ENCODE measurements around the gene CNOT4. TPM values are rescaled to one million over a fixed set of nuclear protein-coding genes. Genes with fewer than 3 reads are reported as not detected.

The CNOT4 gene
- total and polyA plus RNA-seq, 3 donors from 2014 or later, result 38.2 to 56.7 (median 53.2) TPM

- TF ChIP-seq POLR2A (IDR thresholded peaks at IDR 0.05), result no peak
- TF ChIP-seq, protein P1, sequence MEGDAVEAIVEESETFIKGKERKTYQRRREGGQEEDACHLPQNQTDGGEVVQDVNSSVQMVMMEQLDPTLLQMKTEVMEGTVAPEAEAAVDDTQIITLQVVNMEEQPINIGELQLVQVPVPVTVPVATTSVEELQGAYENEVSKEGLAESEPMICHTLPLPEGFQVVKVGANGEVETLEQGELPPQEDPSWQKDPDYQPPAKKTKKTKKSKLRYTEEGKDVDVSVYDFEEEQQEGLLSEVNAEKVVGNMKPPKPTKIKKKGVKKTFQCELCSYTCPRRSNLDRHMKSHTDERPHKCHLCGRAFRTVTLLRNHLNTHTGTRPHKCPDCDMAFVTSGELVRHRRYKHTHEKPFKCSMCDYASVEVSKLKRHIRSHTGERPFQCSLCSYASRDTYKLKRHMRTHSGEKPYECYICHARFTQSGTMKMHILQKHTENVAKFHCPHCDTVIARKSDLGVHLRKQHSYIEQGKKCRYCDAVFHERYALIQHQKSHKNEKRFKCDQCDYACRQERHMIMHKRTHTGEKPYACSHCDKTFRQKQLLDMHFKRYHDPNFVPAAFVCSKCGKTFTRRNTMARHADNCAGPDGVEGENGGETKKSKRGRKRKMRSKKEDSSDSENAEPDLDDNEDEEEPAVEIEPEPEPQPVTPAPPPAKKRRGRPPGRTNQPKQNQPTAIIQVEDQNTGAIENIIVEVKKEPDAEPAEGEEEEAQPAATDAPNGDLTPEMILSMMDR (IDR thresholded peaks at IDR 0.05), result no peak
- intact Hi-C loops (cut with DNase I; ENCODE audit: low total_unique reads), result no loop called here
- H3K4me3 ChIP-seq, result no peak overlapping the region
- DNase-seq, result no peak
- H3K27ac ChIP-seq, result no peak overlapping the region
- H3K27me3 ChIP-seq, result no peaks in the 10 kb centered on the region
- H3K36me3 ChIP-seq (ENCODE audit: low read depth, missing control alignments), result no peaks in the 10 kb centered on the region
- H3K9me3 ChIP-seq, result no peaks in the 10 kb centered on the region
- H3K4me1 ChIP-seq, result no peaks in the 10 kb centered on the region
- 87 to 93% methylated on average over 3 of the region's 3 CpGs for WGBS, 2 donors
Measured at GRCh38 chr7:135466442-135467206, 43.3 kb downstream of the CNOT4 start.

DNA sequence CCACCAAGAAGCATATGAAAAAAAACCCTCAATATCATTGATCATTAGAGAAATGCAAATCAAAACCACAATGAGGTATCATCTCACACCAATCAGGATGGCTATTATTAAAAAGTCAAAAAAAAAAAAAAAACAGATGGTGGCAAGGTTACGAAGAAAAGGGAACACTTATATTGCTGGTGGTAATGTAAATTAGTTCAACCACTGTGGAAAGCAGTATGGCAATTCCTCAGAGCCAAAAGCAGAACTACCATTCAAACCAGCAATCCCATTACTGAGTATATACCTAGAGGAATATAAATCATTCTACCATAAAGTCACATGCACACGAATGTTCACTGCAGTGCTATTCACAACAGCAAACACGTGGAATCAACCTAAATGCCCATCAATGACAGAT is 46.0 kb downstream of the CNOT4 start:
- H3K4me1 ChIP-seq, result peaks cover 18% of the 10 kb centered on the region
- intact Hi-C loops (cut with DNase I; ENCODE audit: low total_unique reads), result no loop called here
- no peak overlapping the region for H3K27ac ChIP-seq
- TF ChIP-seq, protein P1 (IDR thresholded peaks at IDR 0.05), result no peak
- TF ChIP-seq POLR2A (IDR thresholded peaks at IDR 0.05), result no peak
- H3K4me3 ChIP-seq, result no peak overlapping the region
- DNase-seq, result no peak
- no peaks in the 10 kb centered on the region for H3K36me3 ChIP-seq (ENCODE audit: low read depth, missing control alignments)
- WGBS, 2 donors, result 85 to 88% methylated on average over 3 of the region's 3 CpGs
- H3K9me3 ChIP-seq, result no peaks in the 10 kb centered on the region
- no peaks in the 10 kb centered on the region for H3K27me3 ChIP-seq

DNA sequence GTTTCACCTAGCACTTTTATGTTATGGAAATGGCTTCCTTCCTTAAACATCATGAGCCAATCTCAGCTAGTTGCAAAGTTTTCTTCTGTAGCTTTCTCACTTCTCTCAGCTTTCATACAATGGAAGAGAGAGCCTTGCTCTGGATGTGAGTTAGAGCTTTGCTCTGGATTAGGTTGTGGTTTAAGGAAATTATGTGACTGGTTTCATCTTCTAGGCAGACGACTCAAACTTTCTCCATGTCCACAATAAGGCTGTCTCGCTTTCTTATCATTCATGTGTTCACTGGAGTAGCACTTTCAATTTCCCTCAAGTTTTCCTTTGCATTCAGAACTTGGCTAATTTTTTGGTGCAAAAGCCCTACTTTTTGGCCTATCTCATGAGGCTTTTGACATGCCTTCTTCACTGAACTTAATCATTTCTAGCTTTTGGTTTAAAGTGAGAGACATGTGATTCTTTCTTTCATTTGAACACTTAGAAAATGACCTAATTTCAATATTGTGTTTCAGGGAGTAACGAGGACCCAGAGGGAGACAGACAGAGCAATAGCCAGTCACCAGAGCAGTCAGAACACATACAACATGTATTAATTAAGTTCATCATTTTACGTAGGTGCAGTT is 49.8 kb downstream of the CNOT4 start:
- Histone ChIP-seq H3K4me3 (no peak overlapping the region), H3K27me3 (no peaks in the 10 kb centered on the region), H3K9me3 (no peaks in the 10 kb centered on the region), H3K27ac (no peak overlapping the region), H3K36me3 (ENCODE audit: low read depth, missing control alignments) (no peaks in the 10 kb centered on the region), H3K4me1 (peaks cover 21% of the 10 kb centered on the region)
- no peak for DNase-seq
- TF ChIP-seq, protein P1 (IDR thresholded peaks at IDR 0.05), result no peak
- TF ChIP-seq POLR2A (IDR thresholded peaks at IDR 0.05), result no peak
- intact Hi-C loops (cut with DNase I; ENCODE audit: low total_unique reads), result no loop called here
- WGBS, 2 donors, result 63 to 75% methylated on average over 4 of the region's 4 CpGs

- H3K36me3 ChIP-seq (ENCODE audit: low read depth, missing control alignments), result no peaks in the 10 kb centered on the region
- H3K27me3 ChIP-seq, result no peaks in the 10 kb centered on the region
- intact Hi-C loops (cut with DNase I; ENCODE audit: low total_unique reads), result no loop called here
- H3K4me1 ChIP-seq, result peaks cover 21% of the 10 kb centered on the region
- 58 to 77% methylated on average over 6 of the region's 6 CpGs for WGBS, 2 donors
- H3K4me3 ChIP-seq, result no peak overlapping the region
- no peaks in the 10 kb centered on the region for H3K9me3 ChIP-seq
- DNase-seq, result no peak
- H3K27ac ChIP-seq, result no peak overlapping the region
- TF ChIP-seq, protein P1 (IDR thresholded peaks at IDR 0.05), result no peak
- no peak for TF ChIP-seq POLR2A (IDR thresholded peaks at IDR 0.05)
Measured at GRCh38 chr7:135459076-135459475, 50.8 kb downstream of the CNOT4 start.
